Endothelial cell of hepatic sinusoid (primary cell): Measurements from ENCODE around the gene PLCB1.

Source experiments
- in situ Hi-C: cut with HindIII; loops from 2 replicates; pipeline ENCODE4 v1.10.0; 2017; ENCODE audit warnings: low sequenced_read_pairs

The PLCB1 gene

DNA sequence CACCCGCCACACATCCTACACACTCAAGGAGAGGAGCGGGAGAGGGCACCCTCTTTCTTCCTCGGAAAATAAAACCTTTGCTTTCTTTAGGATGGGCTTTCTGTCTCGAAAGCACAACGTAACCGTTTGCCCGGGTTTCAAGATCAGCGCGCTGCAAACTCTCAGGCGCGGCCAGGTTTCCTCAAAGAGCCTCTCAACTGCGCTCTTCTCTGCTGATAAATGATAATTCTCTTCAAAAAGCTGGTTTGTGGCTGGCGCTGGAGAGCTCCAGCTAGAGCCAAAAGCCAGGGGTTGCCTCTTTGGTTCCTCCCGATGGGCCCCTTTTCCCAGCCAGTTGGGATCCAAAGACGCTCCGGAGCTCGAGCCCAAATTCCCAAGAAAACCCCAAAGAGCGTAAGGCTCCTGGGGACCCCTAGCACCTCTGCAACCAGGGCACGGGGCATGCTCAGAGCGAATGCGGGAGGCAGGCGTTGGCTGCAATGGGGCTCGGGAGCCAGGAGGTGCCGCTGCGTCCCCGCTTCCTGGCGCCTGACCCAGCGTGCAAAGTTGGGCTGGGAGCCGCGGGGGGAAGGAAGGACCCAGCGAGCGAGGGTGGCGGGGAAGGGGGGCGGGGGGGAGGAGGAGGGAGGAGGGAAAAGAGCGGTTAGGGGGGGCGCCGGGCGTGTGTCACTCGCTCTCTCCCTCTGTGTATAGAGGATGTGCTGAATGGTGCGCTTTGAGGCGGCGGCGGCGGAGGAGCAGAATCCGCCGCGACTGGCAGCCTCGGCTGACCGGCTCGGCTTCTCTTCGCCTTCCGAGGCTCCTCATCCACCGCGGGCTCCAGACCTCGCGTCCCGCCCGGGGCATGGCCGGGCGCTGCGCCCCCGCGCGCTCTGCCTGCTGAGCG is at the start of gene PLCB1:
TSS of gene PLCB1 (plus strand) at position 669 of the 886 bp plus-strand sequence. CDS start 386 bp downstream, outside the sequence.
- in situ Hi-C loops: loop anchor here (5.0 to 25.0 kb wide), 2 partner anchors 255 to 585 kb away; no protein-coding TSS in a partner anchor

DNA sequence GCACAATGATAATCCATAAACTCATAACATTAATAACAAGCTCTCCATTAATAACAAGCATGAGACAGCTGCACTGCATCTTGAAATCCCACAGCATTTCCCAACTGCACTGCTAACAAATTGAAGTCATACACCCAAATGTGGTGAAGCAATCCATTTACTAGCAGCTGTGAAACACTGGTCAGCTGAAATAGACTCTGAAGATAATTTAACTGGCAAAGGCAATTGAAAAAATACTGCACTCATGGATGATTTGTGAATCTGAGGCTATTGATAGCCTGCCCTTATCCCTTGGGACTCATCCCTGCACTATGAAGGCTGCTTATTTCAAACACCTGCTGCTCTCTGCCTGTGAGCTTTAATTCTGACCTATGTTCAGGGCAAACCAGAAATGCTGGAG is 49.1 kb upstream of the PLCB1 start:
- in situ Hi-C loops: no loop called here

DNA sequence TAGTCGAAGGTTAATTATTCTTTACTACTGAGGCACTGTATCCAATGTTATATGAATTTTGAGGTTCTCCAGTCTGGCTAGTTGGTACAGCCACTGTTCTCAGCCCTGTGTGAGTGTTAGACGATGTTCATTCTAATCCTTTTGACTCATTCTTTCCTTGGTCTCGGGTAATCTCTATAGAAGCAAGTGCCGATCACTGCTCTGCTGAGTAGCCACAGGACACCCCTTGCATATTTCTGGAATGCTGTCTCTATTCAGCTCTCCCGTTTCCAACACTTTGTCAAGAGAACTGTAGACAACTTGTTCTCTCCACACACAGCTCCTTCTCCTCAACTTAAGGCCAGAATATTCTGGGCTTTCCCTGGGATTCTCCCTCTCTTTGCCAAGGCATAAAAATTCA is 42.4 kb upstream of the PLCB1 start:
- in situ Hi-C loops: no loop called here

DNA sequence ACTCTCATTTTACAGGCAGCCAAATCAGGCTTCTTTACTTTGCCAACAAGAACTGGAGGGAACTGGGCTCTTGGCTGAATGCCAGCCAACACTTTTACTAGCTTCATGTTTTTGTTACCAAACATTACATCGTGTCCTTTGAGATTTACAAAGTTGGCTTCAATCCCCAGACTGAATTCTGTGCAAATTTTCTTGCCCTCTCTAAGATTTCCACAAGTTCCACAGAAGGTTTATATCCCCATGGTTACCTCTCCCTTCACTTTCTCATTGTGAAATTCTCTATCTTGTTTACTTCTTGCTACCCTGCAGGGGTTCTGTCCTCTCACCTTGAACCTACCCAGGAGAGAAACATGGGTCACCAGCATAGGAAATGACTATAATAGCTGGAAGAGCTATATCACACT is 37.6 kb upstream of the PLCB1 start:
- in situ Hi-C loops: no loop called here

DNA sequence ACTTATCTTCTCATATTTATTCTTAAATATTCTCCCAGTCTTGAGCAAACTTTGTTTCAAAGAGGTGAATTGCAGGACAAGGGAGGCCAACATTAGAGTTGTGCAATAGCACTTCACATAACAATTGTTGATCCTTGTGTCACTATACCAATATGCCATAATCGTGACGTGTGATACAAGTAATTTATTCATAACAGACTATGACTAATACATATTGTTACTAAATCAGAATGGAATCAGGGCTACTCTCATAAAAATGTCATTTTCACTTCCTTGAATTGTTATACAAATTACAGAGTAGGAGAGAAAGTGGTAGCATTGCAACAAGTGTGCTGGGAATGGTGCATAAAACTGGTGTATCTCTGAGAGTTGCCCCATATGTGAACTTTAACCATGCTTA is 37.2 kb upstream of the PLCB1 start:
- in situ Hi-C loops: no loop called here

DNA sequence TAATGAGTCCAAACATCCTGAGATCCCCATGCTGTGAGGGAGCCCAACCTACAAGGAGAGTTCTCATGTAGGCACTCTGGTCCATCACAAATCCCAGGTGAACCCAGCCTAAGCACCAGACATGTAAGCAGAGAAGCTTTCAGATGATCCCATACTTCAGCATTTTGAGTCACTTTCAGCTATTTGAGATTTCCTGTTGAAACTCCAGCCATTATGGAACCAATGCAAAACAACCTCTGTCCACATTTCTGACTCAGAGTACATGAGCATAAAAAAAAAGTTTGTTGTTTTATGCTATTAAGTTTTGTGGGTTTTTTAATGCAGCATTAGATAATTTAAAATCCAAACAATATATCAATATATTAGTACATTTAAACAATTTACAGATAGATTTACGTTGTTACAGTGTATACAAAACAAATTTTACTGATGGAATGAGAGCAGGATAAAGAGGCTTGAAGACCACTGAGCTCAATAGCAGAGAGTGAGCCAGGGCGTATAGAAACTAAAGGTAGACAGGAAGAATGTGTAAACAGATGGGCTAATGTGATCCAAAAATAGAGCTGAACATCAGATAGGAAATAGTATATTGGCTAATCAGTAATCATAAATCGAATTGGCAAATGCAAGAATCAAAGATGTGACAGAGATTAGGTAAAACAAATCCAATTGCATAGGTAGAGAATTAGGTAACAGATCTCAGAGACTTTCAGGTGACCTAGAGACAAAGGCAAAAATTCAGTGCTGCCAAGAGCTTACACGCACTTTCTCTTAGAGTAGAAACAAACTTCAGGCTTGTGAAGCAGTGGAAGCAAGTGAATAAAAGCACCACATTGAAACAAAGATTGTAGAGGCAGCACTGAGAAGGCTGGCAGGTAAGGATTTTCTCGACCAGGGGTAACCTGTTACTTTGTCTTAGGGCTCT is 36.2 kb upstream of the PLCB1 start:
- in situ Hi-C loops: no loop called here

DNA sequence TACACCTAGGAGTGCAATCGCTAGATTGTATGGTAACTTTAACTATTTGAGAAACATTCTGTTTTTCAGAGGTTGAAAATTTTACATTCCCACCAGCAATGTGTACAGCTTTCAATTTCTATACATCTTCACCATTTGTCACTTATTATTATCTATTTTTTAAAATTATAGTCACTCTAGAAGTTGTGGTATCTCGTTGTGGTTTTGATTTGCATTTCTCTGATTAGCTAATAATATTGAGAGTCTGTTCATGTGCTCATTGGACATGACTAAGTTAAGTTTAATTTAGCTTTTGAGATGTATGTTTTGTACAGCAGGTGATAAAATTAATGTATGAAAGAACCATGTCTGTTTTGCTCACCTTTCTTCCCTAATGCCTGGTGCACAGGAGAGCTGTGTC is 34.8 kb upstream of the PLCB1 start:
- in situ Hi-C loops: no loop called here

DNA sequence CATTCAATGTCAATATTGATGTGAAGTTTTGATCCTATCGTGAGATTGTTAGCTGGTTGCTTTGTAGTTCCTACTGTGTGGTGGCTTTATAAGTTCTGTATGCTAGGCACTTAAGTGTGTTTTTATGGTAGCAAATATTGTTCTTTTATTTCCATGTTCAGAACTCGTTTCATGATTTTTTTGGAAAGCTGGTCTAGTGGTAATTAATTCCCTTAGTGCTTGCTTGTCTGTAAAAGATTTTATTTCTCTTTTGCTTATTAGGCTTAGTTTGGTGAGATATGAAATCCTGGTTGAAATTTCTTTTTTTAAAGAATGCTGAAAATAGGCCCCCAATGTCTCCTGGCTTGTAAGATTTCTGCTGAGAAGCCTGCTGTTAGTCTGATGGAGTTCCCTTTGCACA is 27.8 kb upstream of the PLCB1 start:
- in situ Hi-C loops: no loop called here

DNA sequence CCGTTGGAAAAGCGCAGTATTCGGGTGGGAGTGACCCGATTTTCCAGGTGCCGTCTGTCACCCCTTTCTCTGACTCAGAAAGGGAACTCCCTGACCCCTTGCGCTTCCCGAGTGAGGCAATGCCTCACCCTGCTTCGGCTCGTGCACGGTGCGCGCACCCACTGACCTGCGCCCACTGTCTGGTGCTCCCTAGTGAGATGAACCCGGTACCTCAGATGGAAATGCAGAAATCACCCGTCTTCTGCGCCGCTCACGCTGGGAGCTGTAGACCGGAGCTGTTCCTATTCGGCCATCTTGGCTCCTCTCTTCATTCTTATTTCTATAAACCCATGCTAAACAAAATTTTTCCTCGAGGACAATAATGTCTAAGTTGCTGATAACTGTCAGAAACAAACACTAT is 17.5 kb upstream of the PLCB1 start:
- in situ Hi-C loops: loop anchor here (5.0 kb wide), 1 partner anchor 77 kb away; no protein-coding TSS in a partner anchor

DNA sequence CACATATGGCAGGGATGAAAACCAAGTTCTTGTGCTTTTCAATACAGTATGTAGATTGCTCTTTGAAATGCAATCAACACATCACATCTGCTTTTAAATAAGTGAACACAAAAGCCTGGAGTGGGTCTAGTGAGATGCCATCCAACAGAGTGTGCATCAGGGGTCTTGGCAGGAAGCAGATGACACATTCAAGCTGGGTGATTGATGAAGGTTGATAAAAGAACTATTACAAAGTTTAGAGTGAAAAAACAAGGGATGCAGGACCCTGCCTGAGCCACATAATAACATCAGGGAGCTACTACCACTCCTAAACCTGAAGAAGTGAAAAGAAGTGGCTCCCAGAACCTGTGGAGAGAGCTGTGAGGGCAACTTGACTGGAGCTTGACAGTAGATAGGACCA is 16.6 kb upstream of the PLCB1 start:
- in situ Hi-C loops: loop anchor here (5.0 kb wide), 1 partner anchor 78 kb away; no protein-coding TSS in a partner anchor

DNA sequence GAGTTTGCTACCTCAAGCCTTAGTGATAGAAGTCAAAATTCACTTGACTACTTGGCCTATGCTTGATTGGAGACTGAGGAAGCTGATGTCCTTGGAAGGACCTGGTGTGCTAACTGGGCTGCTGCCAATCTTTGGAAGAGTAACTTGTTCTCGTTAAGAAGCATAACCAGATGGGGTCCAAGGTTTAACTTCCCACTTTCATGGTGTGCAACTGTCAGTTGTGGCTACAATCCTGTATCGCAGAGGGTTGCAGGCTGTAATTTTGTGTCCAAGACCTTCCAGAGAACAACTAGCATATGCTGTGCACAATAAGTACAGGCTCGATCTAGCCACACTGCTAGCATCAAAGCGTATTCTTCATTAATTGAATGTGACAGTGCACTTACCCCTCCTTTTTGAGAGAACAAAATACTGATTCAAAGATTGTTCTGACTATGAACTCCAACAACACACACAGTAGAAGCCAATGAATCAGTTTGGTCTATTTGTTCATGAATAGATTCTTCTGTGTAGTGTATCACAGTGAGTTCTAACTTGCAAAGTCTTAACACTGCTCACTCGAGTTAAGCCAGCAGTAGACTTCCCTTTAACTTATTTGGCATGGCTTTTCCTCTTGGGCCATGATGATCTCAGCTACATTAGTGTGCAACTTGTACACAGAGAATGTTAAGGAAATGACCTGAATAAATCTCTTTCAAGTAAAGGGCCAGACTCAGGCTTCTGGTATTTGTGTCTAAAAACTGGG is 15.8 kb upstream of the PLCB1 start:
- in situ Hi-C loops: loop anchor here (5.0 kb wide), 1 partner anchor 79 kb away; no protein-coding TSS in a partner anchor

DNA sequence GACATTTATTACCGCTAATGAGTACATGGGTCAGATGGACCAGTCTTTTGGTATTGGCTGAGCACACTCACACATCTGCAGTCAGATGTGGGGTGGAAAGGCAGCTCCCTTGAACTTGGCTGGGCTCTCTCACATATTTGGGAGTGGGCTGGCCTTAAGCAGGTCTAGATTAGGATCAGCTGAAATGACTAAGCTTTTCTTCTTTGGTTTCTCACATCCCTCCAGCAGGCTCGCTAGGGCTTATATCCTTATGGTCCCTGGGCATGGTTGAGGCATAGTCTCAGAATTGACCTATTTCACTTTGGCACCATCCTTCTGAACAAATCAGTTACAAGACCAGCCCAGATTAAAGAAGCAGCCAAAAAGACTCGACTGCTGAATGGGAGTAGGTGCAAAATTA is 14.4 kb upstream of the PLCB1 start:
- in situ Hi-C loops: loop anchor here (5.0 kb wide), 1 partner anchor 80 kb away; no protein-coding TSS in a partner anchor

DNA sequence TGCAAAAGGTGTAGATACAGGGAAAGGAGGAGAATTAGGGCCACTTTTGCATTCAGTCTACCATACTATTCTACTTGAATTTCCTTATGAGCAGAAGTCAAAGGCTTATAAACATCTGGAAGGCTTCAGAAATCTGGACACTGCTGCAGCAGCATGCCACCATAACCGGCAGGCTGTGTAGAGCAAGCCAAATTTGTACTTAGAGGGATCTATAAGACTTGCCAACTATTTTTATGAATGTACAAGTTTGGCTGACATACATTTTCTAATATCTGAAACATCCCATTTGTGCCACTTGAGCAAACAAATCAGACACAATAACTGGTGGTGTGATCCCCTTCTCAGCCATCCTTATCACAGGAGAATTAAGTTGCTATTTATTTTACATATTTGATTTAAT is 14.0 kb upstream of the PLCB1 start:
- in situ Hi-C loops: loop anchor here (5.0 kb wide), 1 partner anchor 81 kb away; no protein-coding TSS in a partner anchor

DNA sequence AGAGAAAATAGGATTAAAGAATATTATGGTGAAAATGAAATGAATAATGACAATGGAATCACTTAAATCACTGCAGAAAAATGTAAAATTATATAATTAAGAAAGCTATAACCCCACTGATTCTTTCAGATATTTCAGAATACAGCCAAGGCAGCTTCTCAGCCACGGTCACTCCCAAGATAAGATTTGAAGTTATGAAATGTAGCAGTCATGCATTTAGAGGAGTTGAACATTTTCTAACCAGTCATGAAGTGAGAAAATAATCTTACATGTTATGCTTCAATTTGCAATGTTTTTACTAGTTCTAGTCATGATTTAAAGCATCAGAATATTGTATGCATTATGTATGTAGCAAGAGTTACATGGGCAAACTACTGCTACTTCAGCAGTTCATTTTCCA is 13.3 kb upstream of the PLCB1 start:
- in situ Hi-C loops: loop anchor here (5.0 kb wide), 1 partner anchor 81 kb away; no protein-coding TSS in a partner anchor

DNA sequence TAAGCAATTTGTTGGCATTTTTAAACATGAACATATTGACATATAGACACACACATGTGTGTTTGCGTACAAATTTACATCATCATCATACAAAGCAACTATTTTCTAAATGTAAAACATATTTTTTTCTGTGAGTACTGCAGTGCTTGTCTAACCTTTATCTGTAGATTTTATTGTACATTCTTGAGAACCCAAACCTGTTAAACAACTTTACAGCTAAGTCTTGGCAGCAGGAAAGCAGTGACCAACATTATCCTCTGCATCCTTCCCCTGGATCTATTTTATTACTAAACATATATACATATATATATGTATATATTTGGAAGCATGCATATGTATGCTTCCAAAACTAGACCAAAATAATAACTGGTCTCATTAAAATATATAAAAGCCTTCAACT is 10.4 kb upstream of the PLCB1 start:
- in situ Hi-C loops: no loop called here

DNA sequence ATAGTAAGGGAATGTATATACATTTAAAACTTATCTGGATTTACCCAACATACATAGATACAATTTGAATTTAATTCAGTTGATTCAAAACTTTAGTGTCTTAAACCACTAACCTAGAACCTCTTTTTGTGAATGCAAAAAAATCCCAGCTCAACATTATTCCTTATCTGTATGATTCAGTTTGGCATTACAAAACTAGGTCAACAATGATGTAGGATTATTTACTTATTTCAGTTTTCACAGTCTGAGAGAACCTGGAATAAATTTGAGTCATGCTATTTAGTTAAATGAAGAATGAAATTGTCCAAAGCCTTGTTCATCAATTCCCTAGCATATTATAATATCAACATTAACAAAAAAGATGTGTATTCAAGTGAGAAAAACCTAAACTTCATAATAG is 7.4 kb upstream of the PLCB1 start:
- in situ Hi-C loops: loop anchor here (25.0 kb wide), 1 partner anchor 263 kb away; no protein-coding TSS in a partner anchor

DNA sequence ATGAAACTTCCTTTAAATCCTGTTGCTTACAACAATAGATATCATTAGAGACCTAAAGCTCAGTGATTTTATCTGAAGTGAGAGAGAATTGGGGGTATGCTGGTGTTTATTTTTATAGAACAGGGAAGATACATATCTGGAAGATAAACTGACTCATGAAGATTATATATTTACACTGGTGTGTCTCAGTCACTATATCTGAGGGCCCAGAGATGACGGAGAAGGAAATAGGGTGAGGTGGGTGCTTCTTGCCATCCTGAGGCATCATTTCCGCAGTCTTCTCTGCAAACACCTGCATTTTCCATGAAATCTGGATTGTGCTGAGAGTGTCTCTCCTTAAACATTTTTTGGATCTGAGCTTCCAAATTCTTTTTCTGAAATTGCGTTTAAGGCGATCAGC is 5.9 kb upstream of the PLCB1 start:
- in situ Hi-C loops: loop anchor here (25.0 kb wide), 1 partner anchor 261 kb away; no protein-coding TSS in a partner anchor

DNA sequence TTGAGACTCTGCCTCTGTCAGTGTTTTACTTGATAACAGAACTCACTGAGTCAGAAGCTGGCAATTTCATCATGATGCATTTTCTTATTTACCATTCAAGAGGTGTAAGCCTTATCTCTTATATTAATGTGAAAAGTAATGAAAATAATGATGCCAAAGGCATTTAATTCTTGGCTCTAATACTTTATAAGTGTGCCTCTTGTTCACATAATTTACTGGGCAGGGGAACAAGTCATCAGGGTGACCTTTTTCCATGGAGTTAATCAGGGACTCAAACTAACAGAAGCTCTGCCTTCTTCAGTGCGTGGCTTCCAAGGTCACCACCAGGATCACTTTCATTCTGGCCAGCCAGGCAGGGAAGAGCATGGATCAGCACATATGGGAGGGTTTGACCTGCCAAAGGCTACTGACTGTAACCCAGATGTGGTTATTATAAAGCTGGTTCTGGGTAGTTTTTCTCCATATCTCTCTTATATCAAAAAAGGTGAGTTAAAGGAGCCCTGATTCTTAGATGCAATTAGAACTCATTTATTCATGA is 5.2 kb upstream of the PLCB1 start:
- in situ Hi-C loops: loop anchor here (25.0 kb wide), 1 partner anchor 260 kb away; no protein-coding TSS in a partner anchor

DNA sequence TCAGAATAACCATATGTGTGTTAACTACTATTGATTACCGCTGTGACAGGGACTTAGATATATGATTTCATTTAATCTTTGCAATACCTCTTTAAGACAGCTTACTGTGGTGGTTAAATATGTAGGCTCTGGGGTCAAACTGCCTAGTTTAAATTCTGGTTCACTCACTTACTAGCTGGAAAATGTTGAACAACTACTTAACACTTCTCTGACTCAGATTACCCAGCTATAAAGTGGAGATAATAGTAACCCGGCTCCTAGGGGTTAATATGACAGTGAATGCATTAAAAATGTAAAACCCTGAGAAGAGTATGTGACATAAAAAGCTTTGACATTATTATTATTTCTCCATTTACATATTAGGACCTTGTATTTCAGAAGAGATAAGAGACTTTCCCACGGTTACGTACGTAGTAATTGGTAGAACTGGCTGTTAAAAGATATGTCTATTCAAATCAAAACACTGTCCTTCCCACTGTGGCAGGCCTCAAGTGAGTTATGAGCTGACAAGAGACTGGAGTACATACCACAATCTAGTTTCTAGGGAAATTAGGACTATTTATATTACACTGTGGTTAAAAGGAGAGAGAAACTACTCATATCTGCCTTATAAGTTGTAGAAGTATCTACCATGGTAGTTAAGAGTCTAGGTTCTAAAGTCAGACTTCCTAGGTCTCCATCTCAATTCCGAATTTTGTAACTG is 4.4 kb upstream of the PLCB1 start:
- in situ Hi-C loops: loop anchor here (25.0 kb wide), 1 partner anchor 260 kb away; no protein-coding TSS in a partner anchor
